BE2C (cell line): ENCODE data around the gene HAGH.

ENCODE experiments used
- DNase-seq: peaks from one replicate; pipeline ENCODE4 v3.0.0-alpha.2; 2020
- H3K27me3 ChIP-seq: fragments of 250-450 bp; sonication (Bioruptor Pico); 2 replicates; pipeline ENCODE4 v1.5.1; 2020; ENCODE audit warnings: mild to moderate bottlenecking
- H3K36me3 ChIP-seq: fragments of 250-450 bp; sonication (Bioruptor Pico); 2 replicates; pipeline ENCODE4 v1.5.1; 2020; ENCODE audit warnings: mild to moderate bottlenecking
- H3K4me1 ChIP-seq: fragments of 250-450 bp; sonication (Bioruptor Pico); 2 replicates; pipeline ENCODE4 v1.5.1; 2020
- H3K4me3 ChIP-seq: 2 replicates; pipeline ENCODE4 v1.5.1; 2011; ENCODE audit warnings: low read depth, low read length
- H3K9me3 ChIP-seq: fragments of 250-450 bp; sonication (Bioruptor Pico); 2 replicates; pipeline ENCODE4 v1.5.1; 2020
- TF ChIP-seq, protein P1 (sequence below): IDR thresholded peaks from 2 replicates; pipeline ENCODE4 v1.5.1; 2012; ENCODE audit warnings: mild to moderate bottlenecking, low read depth, low read length

HAGH gene

DNA sequence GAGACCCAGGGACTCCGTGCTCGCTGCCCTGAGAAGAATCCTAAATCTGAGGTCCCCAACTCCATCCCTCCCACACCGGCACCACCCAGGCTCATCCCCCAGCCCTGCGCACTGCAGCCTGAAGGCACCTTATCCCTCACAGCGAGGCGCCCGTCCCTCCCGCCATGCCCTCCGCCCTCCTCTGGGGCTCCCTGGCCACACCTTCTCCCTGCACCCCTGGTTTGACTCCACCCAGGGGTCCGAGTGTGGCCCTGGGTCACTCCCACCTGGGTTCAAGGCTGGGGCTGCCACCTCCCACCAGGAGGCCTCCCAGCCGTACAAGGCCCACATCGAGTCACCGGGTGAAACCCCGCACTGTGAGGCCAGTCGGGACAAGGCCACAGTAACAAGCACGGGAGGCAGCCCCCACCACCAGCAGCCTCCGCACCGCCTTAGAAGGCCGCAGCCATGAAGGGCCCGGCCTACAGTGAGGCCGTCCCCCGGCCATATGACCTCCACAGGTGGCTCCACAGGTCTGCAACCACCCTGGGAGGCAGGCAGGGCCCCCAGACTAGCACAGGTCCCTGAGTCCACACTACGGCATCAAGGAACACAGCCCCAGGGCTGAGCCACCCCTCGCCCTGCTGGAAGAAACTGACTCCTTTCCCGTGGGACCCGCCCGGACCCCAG lies 8.3 kb downstream of the HAGH start:
- Histone ChIP-seq H3K36me3 (peaks cover 17% of the 10 kb centered on the region), H3K4me3 (no peak overlapping the region), H3K27me3 (no peaks in the 10 kb centered on the region), H3K9me3 (no peaks in the 10 kb centered on the region), H3K4me1 (no peaks in the 10 kb centered on the region)
- DNase-seq, result no peak
- TF ChIP-seq, protein P1, sequence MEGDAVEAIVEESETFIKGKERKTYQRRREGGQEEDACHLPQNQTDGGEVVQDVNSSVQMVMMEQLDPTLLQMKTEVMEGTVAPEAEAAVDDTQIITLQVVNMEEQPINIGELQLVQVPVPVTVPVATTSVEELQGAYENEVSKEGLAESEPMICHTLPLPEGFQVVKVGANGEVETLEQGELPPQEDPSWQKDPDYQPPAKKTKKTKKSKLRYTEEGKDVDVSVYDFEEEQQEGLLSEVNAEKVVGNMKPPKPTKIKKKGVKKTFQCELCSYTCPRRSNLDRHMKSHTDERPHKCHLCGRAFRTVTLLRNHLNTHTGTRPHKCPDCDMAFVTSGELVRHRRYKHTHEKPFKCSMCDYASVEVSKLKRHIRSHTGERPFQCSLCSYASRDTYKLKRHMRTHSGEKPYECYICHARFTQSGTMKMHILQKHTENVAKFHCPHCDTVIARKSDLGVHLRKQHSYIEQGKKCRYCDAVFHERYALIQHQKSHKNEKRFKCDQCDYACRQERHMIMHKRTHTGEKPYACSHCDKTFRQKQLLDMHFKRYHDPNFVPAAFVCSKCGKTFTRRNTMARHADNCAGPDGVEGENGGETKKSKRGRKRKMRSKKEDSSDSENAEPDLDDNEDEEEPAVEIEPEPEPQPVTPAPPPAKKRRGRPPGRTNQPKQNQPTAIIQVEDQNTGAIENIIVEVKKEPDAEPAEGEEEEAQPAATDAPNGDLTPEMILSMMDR, result no peak

DNA sequence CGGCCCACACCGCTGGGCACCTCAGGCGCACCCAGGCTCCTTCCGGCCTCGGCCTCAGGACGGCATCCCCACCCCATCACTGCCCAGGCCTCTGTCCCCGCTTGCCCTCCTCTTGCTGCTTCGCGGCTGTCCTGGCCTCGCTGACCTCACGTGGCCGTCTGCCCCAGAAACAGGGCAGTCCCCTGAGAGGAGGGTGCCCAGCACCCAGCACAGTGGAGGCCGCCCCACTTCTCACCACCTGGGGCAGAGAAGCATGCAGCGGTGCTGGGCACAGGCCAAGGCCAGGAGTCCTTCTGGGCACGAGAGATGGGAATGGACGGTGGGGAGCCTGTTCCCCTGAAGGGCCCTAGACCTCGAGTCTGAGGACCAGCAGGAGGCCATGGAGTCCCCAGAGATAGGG lies 8.9 kb downstream of the HAGH start:
- Histone ChIP-seq H3K27me3 (no peaks in the 10 kb centered on the region), H3K9me3 (no peaks in the 10 kb centered on the region), H3K36me3 (peaks cover 17% of the 10 kb centered on the region), H3K4me1 (no peaks in the 10 kb centered on the region), H3K4me3 (no peak overlapping the region)
- TF ChIP-seq, protein P1, result no peak
- no peak for DNase-seq

DNA sequence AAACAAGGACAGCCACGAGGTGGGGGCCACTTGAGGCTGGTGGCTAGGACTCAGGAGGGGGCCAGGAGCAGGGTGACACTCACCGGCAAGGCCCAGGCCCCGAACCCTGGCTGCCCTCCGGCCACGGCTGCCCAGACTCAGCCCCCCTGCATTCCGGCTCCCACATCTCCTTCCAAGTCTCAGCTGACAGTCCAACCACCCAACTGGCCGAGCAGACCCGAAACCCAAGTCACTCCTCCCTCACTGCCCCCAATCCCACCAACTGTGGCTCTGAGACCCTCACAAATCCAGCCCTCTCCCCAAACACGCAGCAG lies 9.4 kb downstream of the HAGH start:
- DNase-seq, result no peak
- no peaks in the 10 kb centered on the region for H3K9me3 ChIP-seq
- no peaks in the 10 kb centered on the region for H3K27me3 ChIP-seq
- TF ChIP-seq, protein P1, result no peak
- no peak overlapping the region for H3K4me3 ChIP-seq
- H3K36me3 ChIP-seq, result peaks cover 17% of the 10 kb centered on the region
- no peaks in the 10 kb centered on the region for H3K4me1 ChIP-seq

DNA sequence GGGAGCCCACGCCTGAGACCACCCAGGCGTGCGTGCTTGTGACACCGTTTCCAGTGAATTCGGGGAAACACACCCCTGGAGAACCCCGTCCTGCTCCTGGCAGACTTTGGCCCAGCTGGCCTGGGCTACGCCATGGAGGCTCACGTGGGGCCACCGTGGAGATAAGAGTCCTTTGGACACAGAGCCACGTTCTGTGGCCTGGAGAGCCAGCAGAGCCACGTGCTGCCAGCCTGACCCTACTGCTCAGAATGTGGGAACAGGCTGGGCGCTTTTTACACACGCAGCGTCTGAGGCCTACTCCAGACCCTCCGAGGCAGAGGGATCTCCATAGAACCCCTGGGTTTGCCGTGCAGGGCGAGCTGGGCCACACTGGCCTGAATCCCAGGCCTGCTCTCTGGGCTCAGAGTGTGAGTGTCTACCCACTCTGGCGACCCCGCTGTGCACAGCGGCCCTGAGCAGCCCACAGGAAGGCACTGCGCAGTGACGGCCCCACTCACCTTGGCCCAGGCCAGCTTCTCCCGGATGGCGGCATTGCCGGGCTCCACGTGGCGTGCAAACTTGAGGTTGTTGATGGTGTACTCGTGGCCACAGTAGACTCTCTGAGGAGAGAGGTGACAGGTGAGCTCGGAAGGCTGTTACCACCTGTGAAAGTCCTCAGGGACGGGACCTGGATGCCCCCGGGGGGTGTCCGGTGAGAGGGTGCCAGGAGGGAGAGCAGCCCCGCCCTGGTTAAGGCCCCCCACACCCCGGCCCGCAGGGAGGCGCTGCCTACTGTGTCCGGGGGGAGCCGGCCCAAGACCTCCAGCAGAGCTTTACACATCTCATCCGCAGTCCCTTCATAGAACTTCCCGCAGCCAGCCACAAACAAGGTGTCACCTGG lies 10.0 kb downstream of the HAGH start:
- Histone ChIP-seq H3K36me3 (peaks cover 14% of the 10 kb centered on the region), H3K27me3 (no peaks in the 10 kb centered on the region), H3K4me1 (no peaks in the 10 kb centered on the region), H3K4me3 (no peak overlapping the region), H3K9me3 (no peaks in the 10 kb centered on the region)
- TF ChIP-seq, protein P1, result no peak
- no peak for DNase-seq

DNA sequence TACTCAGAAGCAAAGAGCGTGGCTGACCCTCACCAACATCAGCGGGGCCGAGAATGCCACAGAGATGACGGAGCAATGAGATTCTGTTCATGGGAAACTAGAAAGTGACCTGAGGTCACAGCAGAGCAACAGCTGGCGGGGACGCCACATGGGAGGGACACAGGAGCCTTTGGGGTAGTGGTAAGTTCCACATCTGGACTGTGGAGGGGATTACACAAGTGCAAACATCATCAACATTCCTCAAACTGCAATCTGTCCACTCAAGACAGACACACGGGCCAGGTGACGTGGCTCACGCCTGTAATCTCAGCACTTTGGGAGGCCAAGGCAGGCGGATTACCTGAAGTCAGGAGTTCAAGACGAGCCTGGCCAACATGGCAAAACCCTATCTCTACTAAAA lies 11.2 kb downstream of the HAGH start:
- H3K9me3 ChIP-seq, result no peaks in the 10 kb centered on the region
- H3K27me3 ChIP-seq, result no peaks in the 10 kb centered on the region
- H3K36me3 ChIP-seq, result peaks cover 14% of the 10 kb centered on the region
- TF ChIP-seq, protein P1, result no peak
- H3K4me1 ChIP-seq, result no peaks in the 10 kb centered on the region
- no peak overlapping the region for H3K4me3 ChIP-seq
- no peak for DNase-seq

DNA sequence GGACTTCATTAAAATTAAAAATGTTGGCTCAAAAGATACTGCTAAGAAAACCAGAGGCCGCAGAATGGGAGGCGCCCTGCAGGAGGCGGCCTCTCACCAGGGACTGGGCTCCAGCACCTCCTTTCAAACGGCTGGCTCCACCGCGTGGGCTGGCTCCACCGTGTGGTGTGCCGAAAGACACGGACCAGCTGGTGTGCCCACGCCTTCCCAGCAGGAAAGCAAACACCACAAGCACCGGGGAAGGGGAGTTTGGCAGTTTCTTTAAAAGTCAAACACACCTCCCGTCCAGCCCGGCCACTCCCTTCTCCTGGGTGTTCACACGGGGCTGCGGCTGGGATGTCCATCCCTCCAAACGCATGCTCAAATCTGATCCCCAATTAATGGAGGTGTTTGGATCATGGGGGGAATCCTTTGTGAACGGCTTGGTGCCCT lies 13.9 kb downstream of the HAGH start:
- peak; percentile 79 for DNase-seq
- H3K4me1 ChIP-seq, result no peaks in the 10 kb centered on the region
- no peak overlapping the region for H3K4me3 ChIP-seq
- no peaks in the 10 kb centered on the region for H3K27me3 ChIP-seq
- no peaks in the 10 kb centered on the region for H3K9me3 ChIP-seq
- peaks cover 18% of the 10 kb centered on the region for H3K36me3 ChIP-seq
- TF ChIP-seq, protein P1, result peak; percentile 74
